NB4 (cell line): ENCODE results near the gene TSKS.

Experiments used
- DNase-seq: peaks from one replicate; pipeline ENCODE4 v3.0.0; 2010; ENCODE audit warnings: low read depth
- H3K4me3 ChIP-seq: one replicate; pipeline ENCODE4 v1.5.1; 2011; ENCODE audit warnings: mild to moderate bottlenecking, low read depth, low read length, moderate library complexity
- MYC ChIP-seq: IDR thresholded peaks from 2 replicates; pipeline ENCODE4 v1.6.1; 2011; ENCODE audit warnings: low read depth, low read length
- POLR2A ChIP-seq: IDR thresholded peaks from 2 replicates; pipeline ENCODE4 v1.6.1; 2011; ENCODE audit warnings: mild to moderate bottlenecking; ENCODE audit not compliant: insufficient read length; ENCODE audit errors: extremely low read depth
- TF ChIP-seq, protein P1 (sequence below): IDR thresholded peaks from 2 replicates; pipeline ENCODE4 v1.6.1; 2011; ENCODE audit warnings: low read depth, low read length
- TF ChIP-seq, protein P2 (sequence below): IDR thresholded peaks from one replicate; pipeline ENCODE4 v1.5.1; 2012; ENCODE audit warnings: low read depth, low read length

The TSKS gene

GRCh38 chr19:49713236-49713845 is 49.8 kb downstream of the TSKS start:
- DNase-seq, result no peak
- no peak overlapping the region for H3K4me3 ChIP-seq

GRCh38 chr19:49712397-49712859 is 50.7 kb downstream of the TSKS start:
- no peak for TF ChIP-seq MYC
- TF ChIP-seq, protein P1, sequence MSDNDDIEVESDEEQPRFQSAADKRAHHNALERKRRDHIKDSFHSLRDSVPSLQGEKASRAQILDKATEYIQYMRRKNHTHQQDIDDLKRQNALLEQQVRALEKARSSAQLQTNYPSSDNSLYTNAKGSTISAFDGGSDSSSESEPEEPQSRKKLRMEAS, result no peak
- TF ChIP-seq, protein P2, sequence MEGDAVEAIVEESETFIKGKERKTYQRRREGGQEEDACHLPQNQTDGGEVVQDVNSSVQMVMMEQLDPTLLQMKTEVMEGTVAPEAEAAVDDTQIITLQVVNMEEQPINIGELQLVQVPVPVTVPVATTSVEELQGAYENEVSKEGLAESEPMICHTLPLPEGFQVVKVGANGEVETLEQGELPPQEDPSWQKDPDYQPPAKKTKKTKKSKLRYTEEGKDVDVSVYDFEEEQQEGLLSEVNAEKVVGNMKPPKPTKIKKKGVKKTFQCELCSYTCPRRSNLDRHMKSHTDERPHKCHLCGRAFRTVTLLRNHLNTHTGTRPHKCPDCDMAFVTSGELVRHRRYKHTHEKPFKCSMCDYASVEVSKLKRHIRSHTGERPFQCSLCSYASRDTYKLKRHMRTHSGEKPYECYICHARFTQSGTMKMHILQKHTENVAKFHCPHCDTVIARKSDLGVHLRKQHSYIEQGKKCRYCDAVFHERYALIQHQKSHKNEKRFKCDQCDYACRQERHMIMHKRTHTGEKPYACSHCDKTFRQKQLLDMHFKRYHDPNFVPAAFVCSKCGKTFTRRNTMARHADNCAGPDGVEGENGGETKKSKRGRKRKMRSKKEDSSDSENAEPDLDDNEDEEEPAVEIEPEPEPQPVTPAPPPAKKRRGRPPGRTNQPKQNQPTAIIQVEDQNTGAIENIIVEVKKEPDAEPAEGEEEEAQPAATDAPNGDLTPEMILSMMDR, result no peak
- TF ChIP-seq POLR2A, result no peak
- DNase-seq, result peak; percentile 32
- H3K4me3 ChIP-seq, result no peak overlapping the region

More at GRCh38 chr19:49713236-49713845, 49.8 kb downstream of the TSKS start:
- TF ChIP-seq, protein P2, result no peak
- TF ChIP-seq, protein P1, result no peak
- TF ChIP-seq POLR2A (no peak), MYC (no peak)

GRCh38 chr19:49710372-49710951 is 52.6 kb downstream of the TSKS start:
- no peak for DNase-seq
- TF ChIP-seq, protein P1, result no peak
- no peak for TF ChIP-seq POLR2A
- TF ChIP-seq, protein P2, result no peak
- TF ChIP-seq MYC, result no peak
- no peak overlapping the region for H3K4me3 ChIP-seq

DNA sequence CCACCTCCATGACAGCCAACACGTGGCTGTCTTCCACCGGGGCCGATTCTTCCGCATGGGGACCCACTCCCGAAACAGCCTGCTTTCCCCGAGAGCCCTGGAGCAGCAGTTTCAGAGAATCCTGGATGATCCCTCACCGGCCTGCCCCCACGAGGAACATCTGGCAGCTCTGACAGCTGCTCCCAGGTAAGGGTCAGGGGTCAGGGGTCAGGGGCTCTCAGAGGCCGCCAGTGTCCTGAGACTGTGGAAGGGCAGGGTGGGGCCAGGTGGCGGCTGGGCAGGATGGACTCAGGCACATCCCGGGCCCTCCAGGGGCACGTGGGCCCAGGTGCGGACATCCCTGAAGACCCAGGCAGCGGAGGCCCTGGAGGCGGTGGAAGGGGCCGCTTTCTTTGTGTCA is 57.2 kb downstream of the TSKS start:
- no peak overlapping the region for H3K4me3 ChIP-seq
- no peak for DNase-seq
- TF ChIP-seq, protein P1, result no peak
- no peak for TF ChIP-seq MYC
- TF ChIP-seq, protein P2, result no peak
- no peak for TF ChIP-seq POLR2A

DNA sequence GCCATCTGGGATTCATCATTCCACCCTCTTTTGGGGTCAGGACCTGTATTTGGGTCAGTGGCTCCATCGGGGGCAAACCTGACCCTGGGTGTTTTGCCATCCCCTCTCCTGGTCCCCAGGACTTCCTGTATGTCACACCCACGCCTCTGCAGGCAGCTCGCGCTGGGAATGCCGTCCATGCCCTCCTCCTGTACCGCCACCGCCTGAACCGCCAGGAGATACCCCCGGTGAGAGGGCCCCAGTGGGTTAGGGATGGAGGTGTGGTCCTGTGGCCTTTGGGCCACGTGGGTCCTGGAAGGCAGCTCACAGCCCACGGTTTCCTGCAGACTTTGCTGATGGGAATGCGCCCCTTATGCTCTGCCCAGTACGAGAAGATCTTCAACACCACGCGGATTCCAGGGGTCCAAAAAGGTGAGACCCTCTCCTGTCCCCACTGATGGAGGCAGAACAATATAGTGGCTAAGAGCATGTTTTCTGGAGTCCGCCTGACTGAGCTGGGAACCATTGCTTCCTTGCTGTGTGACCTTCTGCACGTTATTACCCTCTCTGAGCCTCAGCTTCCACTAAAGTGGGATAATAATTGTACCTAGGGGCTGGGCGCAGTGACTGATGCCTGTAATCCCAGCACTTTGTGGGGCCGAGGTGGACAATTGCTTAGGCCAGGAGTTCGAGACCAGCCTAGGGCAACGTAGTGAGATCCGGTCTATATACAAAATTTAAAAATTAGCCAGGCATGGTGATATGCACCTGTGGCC is 58.0 kb downstream of the TSKS start:
- TF ChIP-seq POLR2A (no peak), MYC (no peak)
- TF ChIP-seq, protein P2, result no peak
- TF ChIP-seq, protein P1, result no peak
- no peak overlapping the region for H3K4me3 ChIP-seq
- DNase-seq, result no peak
